Nucleus accumbens (tissue), 56 donors: ENCODE data around the gene BCL2L12.
A peak's percentile ranks its signal among the peaks of the same experiment; 100 is the strongest.

ENCODE experiments used
- DNase-seq, 56 donors: peaks; one replicate each; lab custom pipeline; 2025; lab: John Stamatoyannopoulos, UW

BCL2L12 gene

GRCh38 chr19:49660338-49660961 is 5.3 kb upstream of the BCL2L12 start:
- DNase-seq = no peak

- no peak for DNase-seq
These were observed 3.7 kb upstream of the BCL2L12 start for GRCh38 chr19:49662011-49662410.

- no peak for DNase-seq
These were observed 2.5 kb upstream of the BCL2L12 start for GRCh38 chr19:49663224-49663623.

GRCh38 chr19:49664171-49665035 is 1.3 kb upstream of the BCL2L12 start:
- DNase-seq = peak in 55 of 56 donors; percentile 31 to 94 (median 79)

- peak in 1 of 56 donors; percentile 24 for DNase-seq
These were observed 740 bp upstream of the BCL2L12 start for GRCh38 chr19:49665036-49665350.

GRCh38 chr19:49666120-49666444 is 349 bp downstream of the BCL2L12 start:
- no peak for DNase-seq

GRCh38 chr19:49667473-49667872 is 1.7 kb downstream of the BCL2L12 start:
- no peak for DNase-seq

- DNase-seq = no peak
These were observed 3.8 kb downstream of the BCL2L12 start for GRCh38 chr19:49669516-49669915.

- peak in 51 of 56 donors; percentile 14 to 84 (median 49) for DNase-seq
These were observed 6.6 kb downstream of the BCL2L12 start for GRCh38 chr19:49672131-49672919.

GRCh38 chr19:49676136-49676783 is 10.5 kb downstream of the BCL2L12 start:
- DNase-seq = peak in 26 of 56 donors; percentile 42 to 94 (median 81)

GRCh38 chr19:49676784-49677230 is 11.1 kb downstream of the BCL2L12 start:
- peak; percentile 98 to 100 (median 100) for DNase-seq

- peak in 16 of 56 donors; percentile 33 to 74 (median 54) for DNase-seq
These were observed 11.6 kb downstream of the BCL2L12 start, which contains the start of gene PRMT1 for GRCh38 chr19:49677231-49677900. Gene PRMT1, plus strand, starts transcription at chr19:49677271. Its CDS starts 10 bp downstream, at chr19:49677281.

- peak in 46 of 56 donors; percentile 12 to 77 (median 39) for DNase-seq
These were observed 12.4 kb downstream of the BCL2L12 start for GRCh38 chr19:49677901-49678674.

- no peak for DNase-seq
These were observed 13.4 kb downstream of the BCL2L12 start for GRCh38 chr19:49678985-49679770.

GRCh38 chr19:49679771-49680413 is 14.2 kb downstream of the BCL2L12 start:
- DNase-seq = no peak

- peak in 54 of 56 donors; percentile 36 to 94 (median 77) for DNase-seq
These were observed 15.0 kb downstream of the BCL2L12 start for GRCh38 chr19:49680421-49681351.

GRCh38 chr19:49681830-49682229 is 16.1 kb downstream of the BCL2L12 start:
- no peak for DNase-seq
